Activated B cell treated with CpG ODN at 0.5 μM for 24 hours (primary cell): ENCODE measurements around the gene SCAF4. TPM values are rescaled to one million over a fixed set of nuclear protein-coding genes. Genes with fewer than 3 reads are reported as not detected.
"Not testable (repeated sequence)": the region's sequence is repeated elsewhere in the genome, so short reads cannot be mapped to it uniquely, and the experiment has no call there.

Experiments
- ATAC-seq: fragments of 200-7000 bp; cut with Tn5 transposase; one replicate; pipeline ENCODE4 v1.10.0; 2021; ENCODE audit warnings: low read depth, mild to moderate bottlenecking, moderate library complexity
- CTCF ChIA-PET: fragments of 350-600 bp; sonication (Branson Sonifier 250); formaldehyde crosslinking; loops from one replicate; lab custom pipeline; 2021; ENCODE audit warnings: antibody characterized with exemption; lab: Charles Lee
- POLR2A ChIA-PET: fragments of 350-600 bp; sonication (Branson Sonifier 250); formaldehyde crosslinking; loops from one replicate; lab custom pipeline; 2021; ENCODE audit warnings: antibody characterized with exemption; lab: Charles Lee
- DNase-seq: peaks from one replicate; pipeline ENCODE4 v3.0.0; 2022
- H3K27ac Mint-ChIP-seq: one replicate; pipeline ENCODE4 v1.8.0; 2020; ENCODE audit warnings: mixed read lengths
- H3K27me3 Mint-ChIP-seq: one replicate; pipeline ENCODE4 v1.8.0; 2021; ENCODE audit warnings: mixed read lengths
- H3K36me3 Mint-ChIP-seq: one replicate; pipeline ENCODE4 v1.8.0; 2021; ENCODE audit warnings: low read depth, mixed read lengths
- H3K4me1 Mint-ChIP-seq: one replicate; pipeline ENCODE4 v1.8.0; 2021; ENCODE audit warnings: mixed read lengths
- H3K4me3 Mint-ChIP-seq: one replicate; pipeline ENCODE4 v1.8.0; 2020; ENCODE audit warnings: mild to moderate bottlenecking, mixed read lengths
- H3K9me3 Mint-ChIP-seq: one replicate; pipeline ENCODE4 v1.8.0; 2020; ENCODE audit warnings: mixed read lengths
- intact Hi-C: fragments of 100-400 bp; cut with micrococcal nuclease; formaldehyde crosslinking; loops from one replicate; pipeline ENCODE4 v1.15.1; 2024
- total RNA-seq: library from RNA; stranded (reverse); gene quantifications from 2 replicates; pipeline ENCODE4 v1.2.3, GENCODE V29; 2022
- TF ChIP-seq, protein P1 (sequence below): fragments of 200-600 bp; IDR thresholded peaks from one replicate; pipeline ENCODE4 v1.8.0; 2022; ENCODE audit warnings: antibody characterized with exemption, mild to moderate bottlenecking

The SCAF4 gene
- total RNA-seq, 1 donor from 2014 or later = 80.5 TPM

DNA sequence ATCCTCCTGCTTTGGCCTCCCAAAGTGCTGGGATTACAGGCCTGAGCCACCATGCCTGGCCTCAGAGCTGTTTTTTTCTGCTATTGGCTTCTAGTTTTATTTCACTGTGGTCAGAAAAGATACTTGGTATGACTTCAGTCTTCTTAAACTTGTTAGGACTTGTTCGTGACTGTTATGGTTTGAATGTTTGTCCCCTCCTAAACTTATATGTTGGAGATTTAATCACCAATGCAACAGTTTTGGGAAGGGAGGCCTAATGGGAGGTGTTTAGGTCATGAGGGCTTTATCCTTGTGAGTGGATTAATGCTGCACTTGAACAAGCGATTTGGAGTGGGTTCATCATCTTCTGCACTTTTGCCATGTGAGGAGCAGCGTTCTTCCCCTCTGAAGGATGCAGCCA, 96.9 kb downstream of the SCAF4 start:
- Mint-ChIP-seq H3K27ac (no peak overlapping the region), H3K36me3 (peaks cover 2% of the 10 kb centered on the region)

DNA sequence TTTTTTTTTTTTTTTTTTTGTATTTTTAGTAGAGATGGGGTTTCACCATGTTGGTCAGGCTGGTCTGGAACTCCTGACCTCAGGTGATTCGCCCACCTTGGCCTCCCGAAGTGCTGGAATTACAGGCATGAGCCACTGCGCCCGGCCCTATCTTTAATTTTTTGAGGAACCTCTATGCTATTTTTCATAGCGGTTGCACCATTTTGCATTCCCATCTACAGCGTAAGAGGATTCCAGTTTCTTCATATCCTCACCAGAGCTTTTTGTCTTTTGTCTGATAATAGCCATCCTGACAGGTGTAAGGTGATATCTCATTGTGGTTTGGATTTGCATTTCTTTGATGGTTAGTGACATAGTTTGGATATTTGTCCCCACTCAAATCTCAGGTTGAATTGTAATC, 100.0 kb downstream of the SCAF4 start:
- POLR2A ChIA-PET, H3K36me3 Mint-ChIP-seq, CTCF ChIA-PET, DNase-seq, H3K9me3 Mint-ChIP-seq, H3K27me3 Mint-ChIP-seq, H3K4me3 Mint-ChIP-seq, H3K27ac Mint-ChIP-seq, H3K4me1 Mint-ChIP-seq, ATAC-seq, intact Hi-C loops: not testable (repeated sequence)

More for the DNA sequence above, 96.9 kb downstream of the SCAF4 start:
- Mint-ChIP-seq H3K9me3 (peaks cover 3% of the 10 kb centered on the region), H3K27me3 (peaks cover 2% of the 10 kb centered on the region), H3K4me1 (no peaks in the 10 kb centered on the region), H3K4me3 (no peak overlapping the region)
- no peak for DNase-seq
- POLR2A ChIA-PET = no interaction called here
- ATAC-seq = no peak
- intact Hi-C loops = no loop called here
- TF ChIP-seq, protein P1, sequence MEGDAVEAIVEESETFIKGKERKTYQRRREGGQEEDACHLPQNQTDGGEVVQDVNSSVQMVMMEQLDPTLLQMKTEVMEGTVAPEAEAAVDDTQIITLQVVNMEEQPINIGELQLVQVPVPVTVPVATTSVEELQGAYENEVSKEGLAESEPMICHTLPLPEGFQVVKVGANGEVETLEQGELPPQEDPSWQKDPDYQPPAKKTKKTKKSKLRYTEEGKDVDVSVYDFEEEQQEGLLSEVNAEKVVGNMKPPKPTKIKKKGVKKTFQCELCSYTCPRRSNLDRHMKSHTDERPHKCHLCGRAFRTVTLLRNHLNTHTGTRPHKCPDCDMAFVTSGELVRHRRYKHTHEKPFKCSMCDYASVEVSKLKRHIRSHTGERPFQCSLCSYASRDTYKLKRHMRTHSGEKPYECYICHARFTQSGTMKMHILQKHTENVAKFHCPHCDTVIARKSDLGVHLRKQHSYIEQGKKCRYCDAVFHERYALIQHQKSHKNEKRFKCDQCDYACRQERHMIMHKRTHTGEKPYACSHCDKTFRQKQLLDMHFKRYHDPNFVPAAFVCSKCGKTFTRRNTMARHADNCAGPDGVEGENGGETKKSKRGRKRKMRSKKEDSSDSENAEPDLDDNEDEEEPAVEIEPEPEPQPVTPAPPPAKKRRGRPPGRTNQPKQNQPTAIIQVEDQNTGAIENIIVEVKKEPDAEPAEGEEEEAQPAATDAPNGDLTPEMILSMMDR = no peak
- CTCF ChIA-PET = no interaction called here

DNA sequence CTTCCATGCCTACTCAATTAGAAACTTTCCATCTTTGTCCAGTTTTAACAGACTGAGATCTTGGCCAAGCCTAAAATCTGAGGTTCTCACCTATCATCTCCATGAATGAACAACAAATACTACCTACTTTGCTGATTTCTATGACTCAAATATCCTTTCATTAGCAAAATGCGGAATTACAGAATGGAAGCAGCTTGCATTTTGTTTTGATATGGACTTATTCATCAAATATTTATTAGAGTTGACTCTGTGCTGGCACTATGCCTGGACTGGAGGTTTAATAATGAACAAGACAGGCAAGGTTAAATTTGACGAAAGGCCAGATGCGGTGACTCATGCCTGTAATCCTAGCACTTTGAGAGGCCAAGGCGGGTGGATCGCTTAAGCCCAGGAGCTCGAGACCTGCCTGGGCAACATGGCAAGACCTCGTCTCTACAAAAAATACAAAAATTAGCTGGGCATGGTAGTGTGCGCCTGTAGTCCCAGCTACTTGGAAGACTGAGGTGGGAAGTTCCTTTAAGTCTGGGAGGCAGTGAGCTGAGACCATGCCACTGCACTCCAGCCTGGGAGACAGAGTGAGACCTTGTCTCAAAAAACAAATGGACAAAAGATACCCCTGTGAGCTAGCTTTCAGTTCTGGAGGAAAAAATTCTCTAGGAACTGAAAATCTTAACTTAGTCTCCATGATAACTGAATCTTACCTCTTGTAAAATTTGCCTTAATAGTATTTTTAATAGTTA, 101.8 kb downstream of the SCAF4 start:
- TF ChIP-seq, protein P1 = no peak
- H3K27me3 Mint-ChIP-seq = no peaks in the 10 kb centered on the region
- no peak overlapping the region for H3K4me3 Mint-ChIP-seq
- H3K4me1 Mint-ChIP-seq = no peaks in the 10 kb centered on the region
- no peaks in the 10 kb centered on the region for H3K36me3 Mint-ChIP-seq
- no peaks in the 10 kb centered on the region for H3K9me3 Mint-ChIP-seq
- ATAC-seq = no peak
- H3K27ac Mint-ChIP-seq = no peak overlapping the region
- intact Hi-C loops = no loop called here
- CTCF ChIA-PET = no interaction called here
- DNase-seq = no peak
- POLR2A ChIA-PET = interaction anchor here (0.6 kb wide), 1 partner anchor 12 kb away, joined by 8 read pairs; no protein-coding TSS in a partner anchor

DNA sequence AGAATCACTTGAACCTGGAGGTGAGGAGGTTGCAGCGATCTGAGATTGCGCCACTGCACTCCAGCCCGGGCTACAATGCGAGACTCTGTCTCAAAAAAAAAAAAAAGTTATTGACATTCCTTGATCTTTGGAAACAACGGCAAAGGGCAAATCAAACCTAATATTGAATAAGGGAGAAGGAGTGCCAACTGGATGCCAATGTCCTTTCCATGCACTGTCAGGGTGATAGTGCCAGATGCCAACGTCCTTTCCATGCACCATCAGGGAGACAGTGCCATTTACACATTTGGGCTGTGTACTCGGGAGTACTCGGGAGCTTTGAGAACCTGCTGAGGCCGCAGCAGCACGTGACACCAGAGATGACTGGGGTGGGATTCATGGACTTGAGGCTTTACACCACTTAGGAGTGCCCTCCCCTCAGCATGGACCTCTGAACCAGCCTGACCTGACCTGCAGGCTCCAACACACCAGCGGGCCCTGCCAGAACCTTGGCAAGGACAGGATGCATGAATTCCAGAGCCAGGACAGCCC, 106.9 kb downstream of the SCAF4 start:
- H3K4me3 Mint-ChIP-seq = no peak overlapping the region
- TF ChIP-seq, protein P1 = no peak
- CTCF ChIA-PET = no interaction called here
- no peaks in the 10 kb centered on the region for H3K9me3 Mint-ChIP-seq
- H3K36me3 Mint-ChIP-seq = no peaks in the 10 kb centered on the region
- DNase-seq (no peak), ATAC-seq (no peak)
- POLR2A ChIA-PET = no interaction called here
- H3K4me1 Mint-ChIP-seq = peaks cover 5% of the 10 kb centered on the region
- no peak overlapping the region for H3K27ac Mint-ChIP-seq
- H3K27me3 Mint-ChIP-seq = no peaks in the 10 kb centered on the region
- intact Hi-C loops = no loop called here

DNA sequence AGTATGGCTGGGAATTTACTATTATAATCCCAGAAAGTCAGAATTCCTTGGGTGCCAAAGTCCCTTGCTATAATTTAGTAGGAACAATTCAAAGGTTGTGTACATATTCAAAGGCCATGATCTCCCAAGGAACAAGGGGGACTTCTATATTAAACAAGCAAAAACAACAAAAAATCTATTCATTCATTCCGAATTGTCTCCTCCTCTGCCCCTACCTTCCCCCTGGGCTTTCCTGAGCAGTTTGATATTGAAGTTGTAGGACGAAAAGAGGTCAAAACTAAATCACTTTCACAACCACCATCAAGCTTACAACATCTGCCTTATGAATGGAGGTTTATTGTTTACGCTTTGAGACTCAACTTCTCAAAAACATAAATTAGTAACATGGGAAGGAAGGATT, 107.7 kb downstream of the SCAF4 start:
- H3K4me3 Mint-ChIP-seq = no peak overlapping the region

More for the DNA sequence above, 107.7 kb downstream of the SCAF4 start:
- peaks cover 5% of the 10 kb centered on the region for H3K4me1 Mint-ChIP-seq
- no peak overlapping the region for H3K27ac Mint-ChIP-seq
- ChIA-PET POLR2A (no interaction called here), CTCF (no interaction called here)
- DNase-seq (no peak), ATAC-seq (no peak)
- H3K36me3 Mint-ChIP-seq = no peaks in the 10 kb centered on the region
- TF ChIP-seq, protein P1 = no peak
- H3K9me3 Mint-ChIP-seq = no peaks in the 10 kb centered on the region
- intact Hi-C loops = no loop called here
- no peaks in the 10 kb centered on the region for H3K27me3 Mint-ChIP-seq
